HG02571 (cell line): ENCODE measurements around the gene SCGB1C1.
"Not testable (repeated sequence)": the region's sequence is repeated elsewhere in the genome, so short reads cannot be mapped to it uniquely, and the experiment has no call there.

ENCODE experiments used
- ATAC-seq: cut with Tn5 transposase; IDR thresholded peaks from one replicate; pipeline ENCODE4 v1.9.1; 2021; ENCODE audit warnings: mild to moderate bottlenecking, moderate library complexity; ENCODE audit not compliant: unreplicated experiment

The SCGB1C1 gene

DNA sequence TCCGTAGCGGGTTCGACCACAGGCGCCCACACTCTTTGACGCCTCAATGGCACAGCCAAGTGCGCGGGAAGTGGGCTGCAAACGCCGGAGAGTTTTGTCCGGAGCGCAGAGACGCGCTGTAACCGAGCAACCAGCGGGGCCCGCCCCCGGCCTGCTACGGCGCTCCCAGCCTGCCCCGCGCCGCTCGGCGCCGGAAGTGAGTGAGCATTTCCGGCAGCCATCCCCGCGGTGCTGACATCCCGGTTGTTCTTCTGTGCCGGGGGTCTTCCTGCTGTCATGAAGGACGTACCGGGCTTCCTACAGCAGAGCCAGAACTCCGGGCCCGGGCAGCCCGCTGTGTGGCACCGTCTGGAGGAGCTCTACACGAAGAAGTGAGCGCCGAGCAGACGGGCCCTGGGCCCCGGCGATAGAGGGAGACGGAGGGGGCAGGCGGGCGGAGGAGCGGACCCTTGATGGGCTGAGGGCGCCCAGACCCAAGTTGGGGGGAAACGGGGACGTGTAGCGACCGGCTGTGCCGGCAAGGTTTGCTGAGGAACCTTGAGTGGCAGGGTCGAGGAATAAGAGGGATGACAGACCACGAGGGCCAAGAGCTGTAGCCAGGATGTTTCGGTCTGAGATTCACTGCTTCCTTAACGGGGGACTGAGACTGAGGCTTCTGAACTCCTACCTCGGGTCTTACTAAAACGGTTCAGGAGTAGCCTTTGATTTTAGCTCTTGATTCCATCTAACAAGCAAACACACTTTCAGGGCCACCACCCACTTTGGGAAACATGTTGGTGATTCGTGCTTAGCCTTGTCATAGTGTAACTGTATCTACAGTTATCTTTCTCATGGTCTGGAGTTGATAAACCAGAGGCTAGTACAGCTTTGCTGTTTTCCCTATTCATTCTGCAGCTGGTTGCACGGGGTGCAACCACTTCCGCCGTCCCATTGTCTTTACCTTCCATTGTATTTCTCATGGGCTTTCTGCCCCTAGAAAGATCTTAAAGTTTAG, 44.2 kb downstream of the SCGB1C1 start, which contains the start of gene PSMD13:
Gene PSMD13 (plus strand): TSS at position 203 of the 994 bp plus-strand sequence. CDS start 74 bp downstream, at position 277.
- peak; percentile 83 for ATAC-seq

DNA sequence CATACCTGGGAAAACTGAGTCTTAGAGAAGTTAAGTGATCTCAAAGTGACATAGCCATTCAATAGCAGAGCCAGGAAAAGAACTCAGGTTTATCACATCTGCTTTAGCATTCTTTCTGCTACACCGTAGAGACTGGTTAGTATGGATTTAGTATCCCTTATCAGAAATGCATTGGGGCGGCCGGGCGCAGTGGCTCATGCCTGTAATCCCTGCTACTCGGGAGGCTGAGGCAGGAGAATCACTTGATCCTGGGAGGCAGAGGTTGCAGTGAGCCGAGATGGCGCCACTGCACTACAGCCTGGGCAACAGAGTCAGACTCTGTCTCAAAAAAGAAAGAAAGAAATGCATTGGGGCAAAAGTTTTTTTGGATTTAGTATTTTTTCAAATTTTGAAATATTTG, 45.5 kb downstream of the SCGB1C1 start:
- ATAC-seq: not testable (repeated sequence)

DNA sequence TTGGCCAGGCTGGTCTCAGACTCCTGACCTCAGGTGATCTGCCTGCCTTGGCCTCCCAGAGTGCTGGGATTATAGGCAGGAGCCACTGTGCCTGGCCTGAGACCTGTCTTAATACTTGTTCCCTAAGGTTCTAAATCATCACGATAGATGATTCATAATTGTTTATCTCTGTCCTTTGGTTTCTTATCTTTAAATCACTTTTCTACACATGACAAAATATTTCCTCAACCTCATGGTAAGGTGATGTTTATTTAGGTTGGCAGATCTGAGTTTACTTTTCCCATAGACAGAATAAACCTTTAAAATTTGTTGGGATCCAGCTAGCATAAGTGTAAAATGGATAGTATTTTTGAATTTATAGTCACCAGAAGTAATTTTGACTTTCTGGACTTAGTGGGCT, 47.4 kb downstream of the SCGB1C1 start:
- no peak for ATAC-seq

DNA sequence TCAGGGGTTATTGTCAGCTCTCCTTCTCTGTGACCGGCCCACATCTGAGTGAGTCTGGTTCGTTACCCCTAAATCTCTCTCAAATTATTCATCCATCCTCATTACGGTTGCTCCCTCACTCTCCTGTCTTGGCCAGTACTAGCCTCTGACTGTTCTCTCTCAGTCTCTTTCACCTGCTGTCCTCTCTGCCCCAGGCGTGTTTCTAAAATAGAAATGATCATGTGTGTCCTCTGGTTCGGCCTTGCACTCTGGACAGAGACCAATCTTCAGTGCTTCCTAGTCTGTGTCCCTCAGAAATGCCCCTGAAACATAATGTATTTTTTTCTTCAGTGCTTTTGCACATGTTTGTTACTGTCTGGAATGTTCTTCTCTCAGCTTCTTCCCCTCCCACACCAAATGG, 48.8 kb downstream of the SCGB1C1 start:
- no peak for ATAC-seq
